Measurements from ENCODE around the gene KCNB1.
"Not testable (repeated sequence)": the region's sequence is repeated elsewhere in the genome, so short reads cannot be mapped to it uniquely, and the experiment has no call there.

The KCNB1 gene

DNA sequence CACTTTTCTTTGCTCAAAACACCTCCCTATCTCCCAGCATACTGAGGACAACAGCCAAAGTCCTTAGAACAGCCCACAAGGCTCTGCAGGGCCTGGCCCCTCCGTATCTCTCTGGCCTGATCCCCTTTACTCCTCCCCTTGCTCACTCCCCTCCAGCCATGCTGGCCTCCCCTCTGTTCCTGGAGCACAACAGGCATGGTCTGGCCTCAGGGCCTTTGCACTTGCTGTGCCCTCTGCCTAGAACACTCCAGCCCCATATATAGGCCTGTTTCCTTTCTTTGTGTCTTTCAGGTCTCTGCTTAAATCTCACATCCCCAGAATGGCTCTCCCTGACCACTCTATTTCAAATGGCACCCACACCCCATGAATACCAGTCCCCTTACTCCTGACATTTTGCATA is 62.7 kb downstream of the KCNB1 start:
- Mint-ChIP-seq H3K4me3 (no peak overlapping the region), H3K4me1 (no peaks in the 10 kb centered on the region), H3K36me3 (no peaks in the 10 kb centered on the region), H3K27ac (no peak overlapping the region), H3K9me3 (no peaks in the 10 kb centered on the region)
- ATAC-seq, result no peak
- no peak for DNase-seq (ENCODE audit: low spot score in 2 of 2)

- no peaks in the 10 kb centered on the region for H3K4me1 Mint-ChIP-seq
- ATAC-seq (no peak), DNase-seq (ENCODE audit: low spot score in 2 of 2) (no peak)
- no peaks in the 10 kb centered on the region for H3K9me3 Mint-ChIP-seq
- no peaks in the 10 kb centered on the region for H3K36me3 Mint-ChIP-seq
- H3K27ac Mint-ChIP-seq, result no peak overlapping the region
- H3K4me3 Mint-ChIP-seq, result no peak overlapping the region
These were observed 63.7 kb downstream of the KCNB1 start for GRCh38 chr20:49418809-49419208.

- DNase-seq (ENCODE audit: low spot score in 2 of 2) (no peak), ATAC-seq (no peak)
- Mint-ChIP-seq H3K27ac (no peak overlapping the region), H3K4me1 (no peaks in the 10 kb centered on the region), H3K9me3 (no peaks in the 10 kb centered on the region), H3K4me3 (no peak overlapping the region), H3K36me3 (no peaks in the 10 kb centered on the region)
These were observed 64.5 kb downstream of the KCNB1 start for GRCh38 chr20:49417843-49418555.

- ATAC-seq, result no peak
- no peaks in the 10 kb centered on the region for H3K4me1 Mint-ChIP-seq
- no peaks in the 10 kb centered on the region for H3K36me3 Mint-ChIP-seq
These were observed 66.8 kb downstream of the KCNB1 start for GRCh38 chr20:49415668-49416044.

DNA sequence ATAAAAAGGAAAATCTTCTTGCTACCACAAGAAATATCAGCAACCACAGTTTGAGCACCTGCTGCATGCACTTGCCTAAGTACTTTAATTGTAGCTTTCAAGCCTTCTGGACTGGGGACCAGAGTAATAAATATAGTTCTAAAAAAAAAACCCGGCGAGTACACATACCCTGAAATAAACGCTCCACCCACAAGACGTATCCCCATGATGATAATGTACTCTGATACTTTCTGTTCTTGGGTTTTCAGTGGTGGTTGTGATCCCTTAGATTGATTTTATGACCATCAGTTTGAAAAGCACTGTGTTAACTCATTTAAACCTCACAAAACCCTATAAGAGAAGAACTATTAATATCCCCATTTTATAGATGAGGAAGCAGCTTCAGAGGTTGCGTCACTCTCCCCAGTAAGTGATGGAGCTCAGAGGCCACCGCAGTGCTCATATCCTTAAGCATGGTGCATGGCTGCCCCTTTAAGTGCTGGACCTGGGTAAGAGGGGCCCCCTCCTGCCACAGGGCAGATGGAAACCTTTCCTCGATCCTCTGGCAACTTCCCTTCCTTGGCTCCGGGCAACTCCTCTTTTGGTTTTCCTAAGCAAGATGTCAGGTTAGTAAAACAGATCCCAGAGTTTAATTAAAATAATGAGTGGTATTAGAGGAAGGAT is 67.3 kb downstream of the KCNB1 start:
- DNase-seq (ENCODE audit: low spot score in 2 of 2), result no peak
- Mint-ChIP-seq H3K9me3 (no peaks in the 10 kb centered on the region), H3K4me1 (no peaks in the 10 kb centered on the region), H3K27ac (no peak overlapping the region), H3K4me3 (no peak overlapping the region), H3K36me3 (no peaks in the 10 kb centered on the region)
- no peak for ATAC-seq

More at GRCh38 chr20:49415668-49416044, 66.8 kb downstream of the KCNB1 start:
- Mint-ChIP-seq H3K27ac (no peak overlapping the region), H3K4me3 (no peak overlapping the region), H3K9me3 (no peaks in the 10 kb centered on the region)
- no peak for DNase-seq (ENCODE audit: low spot score in 2 of 2)

GRCh38 chr20:49413677-49414076 is 68.8 kb downstream of the KCNB1 start:
- Mint-ChIP-seq H3K9me3 (no peaks in the 10 kb centered on the region), H3K4me3 (no peak overlapping the region), H3K27ac (no peak overlapping the region), H3K4me1 (no peaks in the 10 kb centered on the region), H3K36me3 (no peaks in the 10 kb centered on the region)
- no peak for ATAC-seq
- no peak for DNase-seq (ENCODE audit: low spot score in 2 of 2)

- DNase-seq (ENCODE audit: low spot score in 2 of 2) (no peak), ATAC-seq (no peak)
- Mint-ChIP-seq H3K36me3 (no peaks in the 10 kb centered on the region), H3K4me1 (no peaks in the 10 kb centered on the region), H3K27ac (no peak overlapping the region), H3K4me3 (no peak overlapping the region), H3K9me3 (no peaks in the 10 kb centered on the region)
These were observed 69.5 kb downstream of the KCNB1 start for GRCh38 chr20:49412953-49413352.

DNA sequence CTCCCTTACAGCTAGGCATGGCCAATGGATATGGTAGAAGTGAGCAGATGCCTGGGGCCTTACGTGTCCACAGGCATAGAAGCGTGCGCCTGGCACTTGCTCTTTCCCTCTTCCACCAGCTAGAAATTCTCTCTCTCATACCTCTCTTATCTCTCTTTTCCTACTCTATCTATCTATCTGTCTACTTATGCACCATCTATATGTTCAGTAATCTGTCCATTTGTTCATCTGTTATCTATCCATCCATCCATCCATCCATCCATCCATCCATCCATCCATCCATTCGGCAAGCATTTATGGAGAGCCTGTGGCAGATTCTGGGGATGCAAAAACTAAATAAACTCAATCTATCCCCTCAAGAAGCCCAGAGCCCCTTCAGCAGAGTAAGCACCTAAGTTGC is 70.2 kb downstream of the KCNB1 start:
- Mint-ChIP-seq H3K4me3 (no peak overlapping the region), H3K27ac (no peak overlapping the region), H3K4me1 (no peaks in the 10 kb centered on the region), H3K9me3 (no peaks in the 10 kb centered on the region), H3K36me3 (no peaks in the 10 kb centered on the region)
- DNase-seq (ENCODE audit: low spot score in 2 of 2) (no peak), ATAC-seq (no peak)

GRCh38 chr20:49411221-49411925 is 71.1 kb downstream of the KCNB1 start:
- no peak for DNase-seq (ENCODE audit: low spot score in 2 of 2)

DNA sequence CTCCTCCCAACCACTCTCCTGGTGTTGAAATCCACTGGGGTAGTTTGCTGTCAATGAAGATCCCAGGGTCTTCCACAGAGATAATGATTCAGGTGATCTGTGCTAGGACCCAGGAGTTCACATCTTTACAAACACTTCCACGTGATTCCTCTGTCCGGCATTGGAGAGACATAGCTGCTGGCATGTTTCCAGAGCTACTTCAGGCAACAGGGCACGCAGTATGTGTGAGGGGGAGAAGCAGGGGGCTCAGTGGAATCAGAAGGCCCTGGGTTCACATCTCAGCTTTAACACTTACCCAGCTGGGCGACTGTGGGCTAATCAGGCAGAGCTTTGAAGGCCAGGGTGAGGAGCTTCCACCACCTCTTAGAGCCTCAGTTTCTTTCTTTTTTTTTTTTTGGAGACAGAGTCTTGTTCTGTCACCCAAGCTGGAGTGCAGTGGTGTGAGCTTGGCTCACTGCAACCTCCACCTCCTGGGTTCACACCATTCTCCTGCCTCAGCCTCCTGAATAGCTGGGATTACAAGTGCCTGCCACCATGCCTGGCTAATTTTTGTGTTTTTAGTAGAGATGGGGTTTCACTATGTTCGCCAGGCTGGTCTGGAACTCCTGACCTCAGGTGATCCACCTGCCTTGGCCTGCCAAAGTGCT is 72.4 kb downstream of the KCNB1 start:
- H3K36me3 Mint-ChIP-seq; H3K4me3 Mint-ChIP-seq; H3K9me3 Mint-ChIP-seq; H3K27ac Mint-ChIP-seq; ATAC-seq; H3K4me1 Mint-ChIP-seq; DNase-seq (ENCODE audit: low spot score in 2 of 2): not testable (repeated sequence)

More at GRCh38 chr20:49411221-49411925, 71.1 kb downstream of the KCNB1 start:
- Mint-ChIP-seq H3K36me3 (no peaks in the 10 kb centered on the region), H3K4me3 (no peak overlapping the region), H3K27ac (no peak overlapping the region), H3K4me1 (no peaks in the 10 kb centered on the region), H3K9me3 (no peaks in the 10 kb centered on the region)
- ATAC-seq, result no peak

DNA sequence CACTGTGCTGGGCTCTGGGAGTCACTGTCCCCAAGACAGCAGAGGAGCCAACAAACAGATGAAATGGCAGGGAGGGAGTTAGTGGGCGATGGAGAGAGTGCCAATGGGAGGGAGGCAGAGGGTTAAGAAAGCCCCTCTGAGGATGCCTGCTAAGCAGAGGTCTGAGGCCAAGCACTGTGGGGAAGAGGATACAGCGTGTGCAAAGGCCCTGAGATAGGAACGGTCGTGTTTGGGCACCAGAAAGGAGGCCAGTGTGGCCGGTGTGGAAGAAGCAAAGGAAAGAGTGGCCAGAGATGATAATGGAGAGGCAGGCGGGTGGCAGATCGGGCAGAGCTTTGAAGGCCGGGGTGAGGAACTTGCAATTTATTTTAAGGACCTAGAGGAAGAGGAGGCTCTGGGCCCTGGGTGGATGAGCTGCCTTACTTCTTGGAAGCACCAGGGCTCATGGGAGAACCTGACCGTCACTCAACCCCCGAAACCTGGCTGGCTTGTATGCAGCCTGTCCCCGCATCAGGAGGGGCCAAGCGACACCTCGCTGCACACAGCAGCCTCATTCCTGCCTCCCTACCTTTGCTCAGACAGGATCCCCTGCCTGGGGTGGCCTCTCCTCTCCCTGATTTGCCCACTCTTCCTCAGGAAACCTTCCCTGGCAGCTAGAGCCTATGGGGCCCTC is 73.0 kb downstream of the KCNB1 start:
- Mint-ChIP-seq H3K27ac (no peak overlapping the region), H3K36me3 (no peaks in the 10 kb centered on the region), H3K4me3 (no peak overlapping the region), H3K9me3 (no peaks in the 10 kb centered on the region), H3K4me1 (no peaks in the 10 kb centered on the region)
- DNase-seq (ENCODE audit: low spot score in 2 of 2) (no peak), ATAC-seq (no peak)

DNA sequence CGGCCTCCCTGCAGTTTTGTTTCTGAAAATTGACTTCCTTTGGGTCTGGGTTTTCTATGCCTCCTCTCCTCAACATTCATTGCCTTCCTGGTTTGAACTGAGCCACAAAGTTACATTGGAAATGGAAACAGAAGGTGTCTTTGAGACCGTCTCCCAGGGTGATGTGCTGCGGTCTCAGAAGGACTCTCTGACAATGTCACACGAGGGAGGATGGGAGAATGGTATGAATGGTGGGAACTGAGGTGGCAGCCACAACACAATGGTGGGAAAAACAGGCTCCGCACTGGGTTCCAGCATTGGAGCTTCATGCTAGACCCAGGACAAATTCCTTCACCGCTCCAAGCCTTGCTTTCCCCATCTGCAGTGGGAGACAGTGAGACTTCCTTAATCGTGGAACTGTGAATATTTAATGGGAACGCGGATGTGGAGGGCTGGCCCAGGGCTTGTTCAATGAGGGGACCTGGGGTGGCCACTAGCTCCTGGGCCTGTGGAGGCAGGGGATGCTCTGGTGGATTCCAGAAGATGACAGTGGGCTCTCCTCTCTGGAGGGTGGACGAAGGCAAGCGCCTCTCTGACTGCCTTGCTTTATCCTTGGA is 73.9 kb downstream of the KCNB1 start:
- ATAC-seq (no peak), DNase-seq (ENCODE audit: low spot score in 2 of 2) (no peak)
- Mint-ChIP-seq H3K4me1 (no peaks in the 10 kb centered on the region), H3K4me3 (no peak overlapping the region), H3K27ac (no peak overlapping the region), H3K9me3 (no peaks in the 10 kb centered on the region), H3K36me3 (no peaks in the 10 kb centered on the region)

DNA sequence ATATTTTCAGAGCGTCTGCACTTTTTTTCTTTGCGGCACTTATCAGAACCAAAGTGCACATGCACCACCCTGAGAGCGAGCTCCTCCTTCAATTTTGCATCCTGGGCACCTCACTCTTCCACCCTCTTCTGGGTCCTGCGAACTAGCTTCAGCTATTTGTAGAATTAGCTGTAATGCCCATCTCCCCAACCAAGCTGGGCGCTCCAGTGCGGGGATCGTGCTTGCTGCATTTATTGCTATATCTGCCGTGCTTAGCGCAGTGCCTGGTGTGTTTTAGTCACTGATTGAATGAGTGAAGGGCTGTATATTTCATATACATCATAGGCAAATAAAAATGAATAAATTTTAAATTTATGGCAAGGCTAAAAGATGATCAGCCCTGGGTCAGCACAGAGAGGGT is 75.8 kb downstream of the KCNB1 start:
- no peak overlapping the region for H3K27ac Mint-ChIP-seq
- ATAC-seq, result no peak
- H3K4me3 Mint-ChIP-seq, result no peak overlapping the region
- H3K36me3 Mint-ChIP-seq, result no peaks in the 10 kb centered on the region
- DNase-seq (ENCODE audit: low spot score in 2 of 2), result no peak
- H3K4me1 Mint-ChIP-seq, result no peaks in the 10 kb centered on the region
- no peaks in the 10 kb centered on the region for H3K9me3 Mint-ChIP-seq

- Mint-ChIP-seq H3K4me3 (no peak overlapping the region), H3K4me1 (no peaks in the 10 kb centered on the region), H3K27ac (no peak overlapping the region), H3K36me3 (no peaks in the 10 kb centered on the region), H3K9me3 (no peaks in the 10 kb centered on the region)
- DNase-seq (ENCODE audit: low spot score in 2 of 2), result no peak
- no peak for ATAC-seq
These were observed 76.8 kb downstream of the KCNB1 start for GRCh38 chr20:49405696-49406095.
